Adrenal gland (tissue), 5 donors: ENCODE data around the gene DBR1.

Experiments used
- POLR2A ChIP-seq, 2 donors: fragments of 450-650 bp; IDR thresholded peaks; one replicate each; pipeline ENCODE4 v1.6.1; 2017; ENCODE audit warnings: antibody characterized with exemption in 2 of 2, mild to moderate bottlenecking in 2 of 2, moderate library complexity in 1 of 2
- TF ChIP-seq, protein P1 (sequence below), 6 experiments: fragments of 450-650 bp in 4 of 6; fragments of 200-600 bp in 2 of 6; sonication (generic) in 1 of 6; IDR thresholded peaks; 1 replicate in 5 of 6; 2 replicates in 1 of 6; pipeline versions ENCODE4 v1.5.1 to v1.8.0; 2016 to 2021; ENCODE audit warnings: antibody characterized with exemption in 6 of 6, mild to moderate bottlenecking in 2 of 6, moderate library complexity in 1 of 6
- donor health status: DM: no; HTN: no; CAD: no.

DNA sequence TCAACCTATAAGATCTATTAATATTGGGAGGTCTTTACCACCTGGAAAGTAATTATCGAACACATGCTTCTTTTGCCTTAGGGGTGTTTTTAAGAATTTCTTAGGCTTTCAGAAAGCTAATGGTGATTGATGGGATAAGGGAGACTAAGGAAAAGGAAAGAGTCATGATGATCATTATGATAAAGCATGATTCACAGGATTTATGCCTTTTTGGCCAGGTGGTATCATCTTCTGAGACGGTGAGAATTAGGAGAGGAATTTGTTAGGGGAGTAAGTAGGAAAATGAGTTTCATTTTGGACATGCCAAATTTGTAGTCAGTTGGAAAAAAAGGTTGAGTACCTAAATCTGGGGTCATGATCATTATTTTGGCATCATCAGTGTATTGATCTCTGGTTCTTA is 21.3 kb upstream of the DBR1 start:
- TF ChIP-seq, protein P1, sequence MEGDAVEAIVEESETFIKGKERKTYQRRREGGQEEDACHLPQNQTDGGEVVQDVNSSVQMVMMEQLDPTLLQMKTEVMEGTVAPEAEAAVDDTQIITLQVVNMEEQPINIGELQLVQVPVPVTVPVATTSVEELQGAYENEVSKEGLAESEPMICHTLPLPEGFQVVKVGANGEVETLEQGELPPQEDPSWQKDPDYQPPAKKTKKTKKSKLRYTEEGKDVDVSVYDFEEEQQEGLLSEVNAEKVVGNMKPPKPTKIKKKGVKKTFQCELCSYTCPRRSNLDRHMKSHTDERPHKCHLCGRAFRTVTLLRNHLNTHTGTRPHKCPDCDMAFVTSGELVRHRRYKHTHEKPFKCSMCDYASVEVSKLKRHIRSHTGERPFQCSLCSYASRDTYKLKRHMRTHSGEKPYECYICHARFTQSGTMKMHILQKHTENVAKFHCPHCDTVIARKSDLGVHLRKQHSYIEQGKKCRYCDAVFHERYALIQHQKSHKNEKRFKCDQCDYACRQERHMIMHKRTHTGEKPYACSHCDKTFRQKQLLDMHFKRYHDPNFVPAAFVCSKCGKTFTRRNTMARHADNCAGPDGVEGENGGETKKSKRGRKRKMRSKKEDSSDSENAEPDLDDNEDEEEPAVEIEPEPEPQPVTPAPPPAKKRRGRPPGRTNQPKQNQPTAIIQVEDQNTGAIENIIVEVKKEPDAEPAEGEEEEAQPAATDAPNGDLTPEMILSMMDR (IDR thresholded peaks at IDR 0.05), result no peak
- TF ChIP-seq POLR2A (IDR thresholded peaks at IDR 0.05), result no peak
